HepG2 (cell line): ENCODE data around the gene MYCBP2. TPM values are rescaled to one million over a fixed set of nuclear protein-coding genes. Genes with fewer than 3 reads are reported as not detected.

ENCODE experiments used
- ATF6 ChIP-seq: sonication (generic); formaldehyde crosslinking; conservative IDR thresholded peaks from 2 replicates; pipeline ENCODE4 v1.4.0; 2020; ENCODE audit warnings: missing genetic modification reagents
- CEBPB ChIP-seq: IDR thresholded peaks from 2 replicates; pipeline ENCODE4 v1.6.1; 2011; ENCODE audit warnings: low read depth, low read length, improper control_type of control experiment, borderline replicate concordance
- HNF4A ChIP-seq: sonication (generic); formaldehyde crosslinking; IDR thresholded peaks from 2 replicates; pipeline ENCODE4 v1.4.0; 2020; ENCODE audit warnings: missing genetic modification reagents
- MTF2 ChIP-seq: sonication (generic); formaldehyde crosslinking; IDR thresholded peaks from 2 replicates; pipeline ENCODE4 v1.5.0; 2020; ENCODE audit warnings: missing genetic modification reagents, borderline replicate concordance
- RELA ChIP-seq: sonication (generic); formaldehyde crosslinking; IDR thresholded peaks from 2 replicates; pipeline ENCODE4 v1.4.0; 2020; ENCODE audit warnings: missing genetic modification reagents
- SOX13 ChIP-seq, 3 experiments: fragments of 450-650 bp in 1 of 3; sonication (generic) in 1 of 3; formaldehyde crosslinking in 1 of 3; IDR thresholded peaks in 2 of 3; conservative IDR thresholded peaks in 1 of 3; 2 replicates each; pipeline versions ENCODE4 v1.5.0 to v1.6.1; 2016 to 2020; ENCODE audit warnings: antibody characterized with exemption in 1 of 3, mild to moderate bottlenecking in 1 of 3, missing compliant biosample characterization in 1 of 3, missing genetic modification reagents in 1 of 3, moderate library complexity in 1 of 3
- ZNF251 ChIP-seq: sonication (generic); formaldehyde crosslinking; IDR thresholded peaks from 2 replicates; pipeline ENCODE4 v1.9.0; 2021; ENCODE audit warnings: mild to moderate bottlenecking, missing genetic modification reagents
- ZNF3 ChIP-seq: IDR thresholded peaks from 2 replicates; pipeline ENCODE4 v1.7.0; 2017; ENCODE audit warnings: inconsistent platforms
- ZNF556 ChIP-seq: sonication (generic); formaldehyde crosslinking; IDR thresholded peaks from 2 replicates; pipeline ENCODE4 v1.4.0; 2020; ENCODE audit warnings: mild to moderate bottlenecking, missing genetic modification reagents, borderline replicate concordance
- ZNF564 ChIP-seq: sonication (generic); formaldehyde crosslinking; IDR thresholded peaks from 2 replicates; pipeline ENCODE4 v1.8.1; 2023; ENCODE audit warnings: mild to moderate bottlenecking, missing genetic modification reagents
- ZNF619 ChIP-seq: sonication (generic); formaldehyde crosslinking; IDR thresholded peaks from 2 replicates; pipeline ENCODE4 v1.4.0; 2020; ENCODE audit warnings: mild to moderate bottlenecking, missing genetic modification reagents
- ZNF768 ChIP-seq: sonication (generic); formaldehyde crosslinking; IDR thresholded peaks from 2 replicates; pipeline ENCODE4 v1.4.0; 2020; ENCODE audit warnings: missing genetic modification reagents
- polyA plus RNA-seq, 8 experiments: library from polyadenylated mRNA; depleted of rRNA in 3 of 8; stranded (reverse) in 7 of 8; unstranded in 1 of 8; fragments of >200 nt; fragmentation: Illumina TruSeq in 4 of 8; extraction: Trizol in 4 of 8; gene quantifications; 2 replicates each; pipeline versions ENCODE4 v1.2.1 to v1.2.3, GENCODE V29; 2011 to 2016; ENCODE audit warnings: low read depth in 4 of 8, missing spikeins in 1 of 8, mixed read lengths in 1 of 8; ENCODE audit not compliant: insufficient read depth in 1 of 8
- total RNA-seq, 5 experiments: library from RNA; depleted of rRNA; stranded (reverse); fragments of >200 nt; fragmentation: Illumina TruSeq; extraction: Trizol; gene quantifications; 2 replicates each; pipeline ENCODE4 v1.2.3, GENCODE V29; 2016; ENCODE audit warnings: low read depth in 1 of 5
- TF ChIP-seq, protein P1 (sequence below): sonication (generic); formaldehyde crosslinking; IDR thresholded peaks from 2 replicates; pipeline ENCODE4 v1.5.1; 2020; ENCODE audit warnings: missing genetic modification reagents, mild to moderate bottlenecking, borderline replicate concordance
- TF ChIP-seq, protein P2 (sequence below): sonication (generic); formaldehyde crosslinking; IDR thresholded peaks from 2 replicates; pipeline ENCODE4 v1.5.0; 2020; ENCODE audit warnings: mild to moderate bottlenecking, missing genetic modification reagents, borderline replicate concordance
- TF ChIP-seq, protein P3 (sequence below): IDR thresholded peaks from 2 replicates; pipeline ENCODE4 v1.6.1; 2016; ENCODE audit warnings: low read depth

MYCBP2 gene
- total and polyA plus RNA-seq, 2 of the 13 experiments (the other 11 are each of a cell fraction or from before 2014, with no cell fraction given) = 16.3 to 35.3 TPM

DNA sequence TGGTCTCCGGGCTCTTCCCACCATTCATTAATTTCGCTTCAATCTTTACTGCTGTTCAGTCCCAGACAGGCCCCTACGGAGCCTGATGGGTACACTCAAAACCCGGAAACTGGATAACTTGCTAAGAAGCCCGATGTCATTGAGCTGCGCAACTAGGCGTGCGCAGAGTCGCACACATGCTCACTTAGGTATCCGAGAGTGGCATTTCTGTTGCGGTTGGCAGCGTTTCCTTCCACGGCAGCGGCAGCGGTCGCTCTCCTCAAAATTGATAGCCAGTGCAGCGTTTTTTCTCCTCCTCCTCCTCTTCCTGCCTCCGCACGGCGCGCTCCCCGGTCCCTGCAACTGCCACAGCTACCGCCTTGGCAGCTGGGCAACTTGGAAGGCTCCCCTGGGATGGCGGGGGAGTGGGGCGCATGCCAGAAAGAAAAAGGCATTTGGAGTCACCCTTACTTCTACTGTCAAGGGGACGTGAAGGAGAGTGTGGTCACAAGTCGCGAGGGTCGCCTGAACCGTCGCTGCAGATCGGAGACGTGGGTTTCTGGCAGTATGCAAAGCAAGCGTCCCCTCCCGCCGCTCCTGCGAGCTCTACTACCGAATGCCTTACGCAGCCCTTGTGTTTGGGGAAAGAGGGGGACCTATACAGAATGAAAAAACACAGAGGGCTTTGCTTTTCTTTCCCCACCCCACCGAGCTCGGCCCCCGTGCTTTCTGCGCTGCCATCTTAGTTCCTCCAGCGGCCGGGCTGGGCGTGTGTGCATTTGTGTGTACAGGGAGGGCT is 2.4 kb upstream of the MYCBP2 start (continued):
- TF ChIP-seq, protein P1, sequence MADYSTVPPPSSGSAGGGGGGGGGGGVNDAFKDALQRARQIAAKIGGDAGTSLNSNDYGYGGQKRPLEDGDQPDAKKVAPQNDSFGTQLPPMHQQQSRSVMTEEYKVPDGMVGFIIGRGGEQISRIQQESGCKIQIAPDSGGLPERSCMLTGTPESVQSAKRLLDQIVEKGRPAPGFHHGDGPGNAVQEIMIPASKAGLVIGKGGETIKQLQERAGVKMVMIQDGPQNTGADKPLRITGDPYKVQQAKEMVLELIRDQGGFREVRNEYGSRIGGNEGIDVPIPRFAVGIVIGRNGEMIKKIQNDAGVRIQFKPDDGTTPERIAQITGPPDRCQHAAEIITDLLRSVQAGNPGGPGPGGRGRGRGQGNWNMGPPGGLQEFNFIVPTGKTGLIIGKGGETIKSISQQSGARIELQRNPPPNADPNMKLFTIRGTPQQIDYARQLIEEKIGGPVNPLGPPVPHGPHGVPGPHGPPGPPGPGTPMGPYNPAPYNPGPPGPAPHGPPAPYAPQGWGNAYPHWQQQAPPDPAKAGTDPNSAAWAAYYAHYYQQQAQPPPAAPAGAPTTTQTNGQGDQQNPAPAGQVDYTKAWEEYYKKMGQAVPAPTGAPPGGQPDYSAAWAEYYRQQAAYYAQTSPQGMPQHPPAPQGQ (CRISPR knock-in tag) = no peak
- TF ChIP-seq ATF6 (CRISPR knock-in tag) (no peak), ZNF564 (no peak), MTF2 (CRISPR knock-in tag) (no peak), ZNF251 (no peak), ZNF619 (CRISPR knock-in tag) (no peak), CEBPB (no peak), HNF4A (no peak), ZNF556 (CRISPR knock-in tag) (no peak; the same call in 1 of the 2 replicates), RELA (CRISPR knock-in tag) (no peak), ZNF3 (CRISPR knock-in tag) (no peak), SOX13 (IDR thresholded peaks at IDR 0.05) (no peak), SOX13 (CRISPR knock-in tag; conservative IDR thresholded peaks at IDR 0.05 in 1 of 2, IDR thresholded peaks at IDR 0.05 in 1 of 2) (no peak), ZNF768 (CRISPR knock-in tag) (peak; percentile 7; the same call in 1 of the 2 replicates)
- TF ChIP-seq, protein P2, sequence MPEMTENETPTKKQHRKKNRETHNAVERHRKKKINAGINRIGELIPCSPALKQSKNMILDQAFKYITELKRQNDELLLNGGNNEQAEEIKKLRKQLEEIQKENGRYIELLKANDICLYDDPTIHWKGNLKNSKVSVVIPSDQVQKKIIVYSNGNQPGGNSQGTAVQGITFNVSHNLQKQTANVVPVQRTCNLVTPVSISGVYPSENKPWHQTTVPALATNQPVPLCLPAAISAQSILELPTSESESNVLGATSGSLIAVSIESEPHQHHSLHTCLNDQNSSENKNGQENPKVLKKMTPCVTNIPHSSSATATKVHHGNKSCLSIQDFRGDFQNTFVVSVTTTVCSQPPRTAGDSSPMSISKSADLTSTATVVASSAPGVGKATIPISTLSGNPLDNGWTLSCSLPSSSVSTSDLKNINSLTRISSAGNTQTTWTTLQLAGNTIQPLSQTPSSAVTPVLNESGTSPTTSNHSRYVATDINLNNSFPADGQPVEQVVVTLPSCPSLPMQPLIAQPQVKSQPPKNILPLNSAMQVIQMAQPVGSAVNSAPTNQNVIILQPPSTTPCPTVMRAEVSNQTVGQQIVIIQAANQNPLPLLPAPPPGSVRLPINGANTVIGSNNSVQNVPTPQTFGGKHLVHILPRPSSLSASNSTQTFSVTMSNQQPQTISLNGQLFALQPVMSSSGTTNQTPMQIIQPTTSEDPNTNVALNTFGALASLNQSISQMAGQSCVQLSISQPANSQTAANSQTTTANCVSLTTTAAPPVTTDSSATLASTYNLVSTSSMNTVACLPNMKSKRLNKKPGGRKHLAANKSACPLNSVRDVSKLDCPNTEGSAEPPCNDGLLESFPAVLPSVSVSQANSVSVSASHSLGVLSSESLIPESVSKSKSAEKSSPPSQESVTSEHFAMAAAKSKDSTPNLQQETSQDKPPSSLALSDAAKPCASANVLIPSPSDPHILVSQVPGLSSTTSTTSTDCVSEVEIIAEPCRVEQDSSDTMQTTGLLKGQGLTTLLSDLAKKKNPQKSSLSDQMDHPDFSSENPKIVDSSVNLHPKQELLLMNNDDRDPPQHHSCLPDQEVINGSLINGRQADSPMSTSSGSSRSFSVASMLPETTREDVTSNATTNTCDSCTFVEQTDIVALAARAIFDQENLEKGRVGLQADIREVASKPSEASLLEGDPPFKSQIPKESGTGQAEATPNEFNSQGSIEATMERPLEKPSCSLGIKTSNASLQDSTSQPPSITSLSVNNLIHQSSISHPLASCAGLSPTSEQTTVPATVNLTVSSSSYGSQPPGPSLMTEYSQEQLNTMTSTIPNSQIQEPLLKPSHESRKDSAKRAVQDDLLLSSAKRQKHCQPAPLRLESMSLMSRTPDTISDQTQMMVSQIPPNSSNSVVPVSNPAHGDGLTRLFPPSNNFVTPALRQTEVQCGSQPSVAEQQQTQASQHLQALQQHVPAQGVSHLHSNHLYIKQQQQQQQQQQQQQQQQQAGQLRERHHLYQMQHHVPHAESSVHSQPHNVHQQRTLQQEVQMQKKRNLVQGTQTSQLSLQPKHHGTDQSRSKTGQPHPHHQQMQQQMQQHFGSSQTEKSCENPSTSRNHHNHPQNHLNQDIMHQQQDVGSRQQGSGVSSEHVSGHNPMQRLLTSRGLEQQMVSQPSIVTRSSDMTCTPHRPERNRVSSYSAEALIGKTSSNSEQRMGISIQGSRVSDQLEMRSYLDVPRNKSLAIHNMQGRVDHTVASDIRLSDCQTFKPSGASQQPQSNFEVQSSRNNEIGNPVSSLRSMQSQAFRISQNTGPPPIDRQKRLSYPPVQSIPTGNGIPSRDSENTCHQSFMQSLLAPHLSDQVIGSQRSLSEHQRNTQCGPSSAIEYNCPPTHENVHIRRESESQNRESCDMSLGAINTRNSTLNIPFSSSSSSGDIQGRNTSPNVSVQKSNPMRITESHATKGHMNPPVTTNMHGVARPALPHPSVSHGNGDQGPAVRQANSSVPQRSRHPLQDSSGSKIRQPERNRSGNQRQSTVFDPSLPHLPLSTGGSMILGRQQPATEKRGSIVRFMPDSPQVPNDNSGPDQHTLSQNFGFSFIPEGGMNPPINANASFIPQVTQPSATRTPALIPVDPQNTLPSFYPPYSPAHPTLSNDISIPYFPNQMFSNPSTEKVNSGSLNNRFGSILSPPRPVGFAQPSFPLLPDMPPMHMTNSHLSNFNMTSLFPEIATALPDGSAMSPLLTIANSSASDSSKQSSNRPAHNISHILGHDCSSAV = no peak
- TF ChIP-seq, protein P3, sequence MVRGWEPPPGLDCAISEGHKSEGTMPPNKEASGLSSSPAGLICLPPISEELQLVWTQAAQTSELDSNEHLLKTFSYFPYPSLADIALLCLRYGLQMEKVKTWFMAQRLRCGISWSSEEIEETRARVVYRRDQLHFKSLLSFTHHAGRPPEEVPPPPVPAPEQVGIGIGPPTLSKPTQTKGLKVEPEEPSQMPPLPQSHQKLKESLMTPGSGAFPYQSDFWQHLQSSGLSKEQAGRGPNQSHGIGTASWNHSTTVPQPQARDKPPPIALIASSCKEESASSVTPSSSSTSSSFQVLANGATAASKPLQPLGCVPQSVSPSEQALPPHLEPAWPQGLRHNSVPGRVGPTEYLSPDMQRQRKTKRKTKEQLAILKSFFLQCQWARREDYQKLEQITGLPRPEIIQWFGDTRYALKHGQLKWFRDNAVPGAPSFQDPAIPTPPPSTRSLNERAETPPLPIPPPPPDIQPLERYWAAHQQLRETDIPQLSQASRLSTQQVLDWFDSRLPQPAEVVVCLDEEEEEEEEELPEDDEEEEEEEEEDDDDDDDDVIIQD (CRISPR knock-in tag) = no peak; the same call in 1 of the 2 replicates
